ENCODE data around the gene WDR86.

The WDR86 gene

DNA sequence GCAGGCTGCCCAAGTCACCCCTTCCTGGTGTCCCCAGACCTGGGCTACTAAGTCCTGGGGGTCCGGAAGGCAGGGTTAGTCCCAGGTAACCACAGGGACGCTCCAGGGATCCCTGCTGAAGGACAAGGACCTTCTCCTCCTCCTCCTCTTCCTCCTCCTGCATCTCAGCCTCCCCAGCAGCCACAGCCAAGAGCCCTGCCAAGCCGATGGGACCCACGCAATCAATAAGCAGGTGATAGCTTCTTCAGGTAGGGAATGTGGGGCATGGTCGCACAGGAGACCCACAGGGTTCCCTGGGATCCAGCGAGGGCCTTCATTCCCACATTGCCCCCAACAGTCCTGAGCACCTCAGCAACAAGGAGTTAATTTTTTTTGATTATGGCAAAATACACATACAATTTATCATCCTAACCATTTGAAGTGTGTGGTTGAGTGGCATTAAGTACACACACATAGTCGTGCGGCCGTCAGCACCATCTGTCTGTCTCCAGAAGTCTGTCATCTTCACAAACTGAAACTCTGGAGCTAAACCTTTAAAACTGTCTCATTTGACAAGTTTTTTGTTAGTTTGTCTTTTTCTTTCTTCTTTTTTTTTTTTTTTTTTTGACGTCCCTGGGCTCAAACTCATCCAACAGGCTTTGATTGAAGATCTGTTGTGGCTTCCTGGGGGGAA, 18.0 kb upstream of the WDR86 start:
- no peak for DNase-seq (ENCODE audit: low spot score)

DNA sequence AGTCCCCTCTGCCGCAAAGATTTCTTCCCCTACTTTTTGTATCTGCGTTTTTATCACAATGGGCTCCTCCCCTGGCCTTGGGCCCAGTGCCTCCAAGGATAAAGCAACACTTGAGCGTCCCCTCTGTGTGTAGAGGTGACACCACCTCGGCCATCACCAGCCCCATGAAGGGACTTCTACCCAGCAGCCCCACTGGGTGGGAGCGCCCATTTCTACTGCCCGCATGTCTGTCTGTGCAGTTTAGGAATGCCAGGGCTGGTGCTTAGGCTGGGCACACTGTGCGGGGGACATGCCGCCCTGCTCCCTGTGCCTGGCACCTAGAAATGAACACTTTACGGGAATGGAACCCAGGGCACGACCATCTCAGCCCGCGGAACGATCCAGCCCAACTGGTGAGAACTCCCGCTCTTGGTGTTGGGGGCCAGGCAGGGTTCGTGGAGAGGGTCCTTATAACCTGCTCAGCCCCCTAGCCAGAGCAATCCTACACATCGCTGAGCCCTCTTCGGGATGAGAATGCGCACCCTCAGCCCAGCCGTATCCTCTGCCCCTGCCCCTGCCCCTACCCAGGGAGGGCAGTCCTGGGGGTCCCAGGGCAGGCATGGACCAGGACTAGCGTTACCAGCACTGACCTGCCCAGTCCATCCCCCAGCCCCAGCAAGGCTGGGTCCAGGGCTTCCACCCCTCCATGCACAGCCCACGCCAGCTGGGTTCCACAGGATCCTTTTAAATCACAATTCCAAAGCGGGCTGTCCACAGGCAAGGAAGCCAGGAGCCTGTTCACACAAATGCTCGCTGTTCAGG, 17.3 kb upstream of the WDR86 start:
- no peak for DNase-seq (ENCODE audit: low spot score)

DNA sequence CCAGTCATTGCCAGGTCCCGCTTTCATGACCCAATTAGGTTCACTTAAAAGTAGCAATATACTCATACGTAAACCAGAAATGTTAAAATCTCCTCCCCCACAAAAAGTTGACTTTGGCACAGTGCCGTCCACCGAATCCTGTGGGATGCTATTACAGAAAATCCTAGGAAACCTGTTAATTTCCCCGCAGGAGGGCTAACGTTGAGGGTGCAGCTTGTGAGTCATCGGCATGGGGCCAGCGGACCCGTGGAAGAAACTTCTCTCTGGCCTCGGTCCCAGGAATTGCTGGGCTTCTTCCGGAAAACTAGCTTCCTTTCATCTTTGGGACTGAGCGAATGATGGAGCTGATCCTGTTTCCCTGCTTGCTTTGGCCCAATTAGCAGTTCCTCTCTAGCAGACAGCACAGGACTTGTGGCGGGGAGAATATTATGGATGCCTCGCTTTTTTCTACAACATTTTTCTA, 16.6 kb upstream of the WDR86 start:
- DNase-seq (ENCODE audit: low spot score): peak; percentile 63

DNA sequence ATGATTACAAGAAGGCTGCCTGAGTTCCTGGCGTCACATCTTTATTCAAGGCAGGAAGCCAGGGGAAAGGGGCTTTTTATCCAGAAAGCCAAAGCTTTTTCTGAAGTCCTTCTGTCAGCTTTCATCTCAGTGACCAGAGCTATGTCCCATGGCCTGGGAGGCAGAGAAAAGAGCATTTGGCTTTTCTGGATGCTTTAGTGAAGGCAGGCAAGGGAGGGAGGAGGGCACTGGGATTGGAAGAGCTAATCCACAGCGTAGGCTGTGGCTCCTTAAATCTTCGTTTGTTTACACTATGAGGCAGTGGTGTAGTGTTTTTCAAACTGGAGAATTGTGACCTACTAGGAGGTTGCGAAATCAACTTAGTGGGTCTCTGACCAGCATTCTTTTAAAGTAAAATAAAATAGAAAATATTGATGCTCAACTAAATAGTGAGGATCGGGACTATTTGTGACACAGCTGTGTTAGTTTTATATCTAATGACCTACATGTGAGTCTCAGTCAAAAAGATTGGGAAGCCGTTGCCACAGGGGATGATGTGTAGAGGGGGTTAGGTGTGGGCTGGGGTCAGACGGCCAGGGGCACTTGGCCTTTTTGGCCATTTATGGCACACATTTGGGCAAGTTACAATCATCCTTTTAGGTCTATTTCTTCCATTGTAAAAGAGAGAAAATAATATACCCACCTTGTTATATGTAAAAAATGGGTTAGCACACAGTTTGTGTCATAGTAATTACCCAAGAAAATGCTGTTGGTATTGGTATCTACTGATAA, 16.0 kb upstream of the WDR86 start:
- DNase-seq (ENCODE audit: low spot score): peak; percentile 59

GRCh38 chr7:151424799-151425198, 15.0 kb upstream of the WDR86 start:
- DNase-seq (ENCODE audit: low spot score): no peak

DNA sequence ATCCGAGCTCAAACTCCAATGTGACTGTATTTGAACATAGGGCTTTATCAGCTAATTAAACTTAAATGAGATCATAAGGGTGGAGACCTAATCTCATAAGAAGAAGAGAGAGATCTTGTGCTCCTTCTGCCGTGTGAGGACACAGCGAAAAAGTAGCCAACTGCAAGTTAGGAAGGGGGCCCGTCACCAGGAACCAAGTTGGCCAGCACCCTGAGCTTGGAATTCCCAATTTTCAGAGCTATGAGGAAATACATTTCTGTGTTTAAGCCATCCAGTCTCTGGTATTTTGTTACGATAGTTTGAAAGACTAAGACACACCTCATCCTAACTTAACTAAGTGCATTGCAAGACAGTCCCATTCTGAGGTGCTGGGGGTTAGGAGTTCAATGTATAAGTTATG, 14.1 kb upstream of the WDR86 start:
- no peak for DNase-seq (ENCODE audit: low spot score)

GRCh38 chr7:151423226-151423625, 13.4 kb upstream of the WDR86 start:
- no peak for DNase-seq (ENCODE audit: low spot score)

DNA sequence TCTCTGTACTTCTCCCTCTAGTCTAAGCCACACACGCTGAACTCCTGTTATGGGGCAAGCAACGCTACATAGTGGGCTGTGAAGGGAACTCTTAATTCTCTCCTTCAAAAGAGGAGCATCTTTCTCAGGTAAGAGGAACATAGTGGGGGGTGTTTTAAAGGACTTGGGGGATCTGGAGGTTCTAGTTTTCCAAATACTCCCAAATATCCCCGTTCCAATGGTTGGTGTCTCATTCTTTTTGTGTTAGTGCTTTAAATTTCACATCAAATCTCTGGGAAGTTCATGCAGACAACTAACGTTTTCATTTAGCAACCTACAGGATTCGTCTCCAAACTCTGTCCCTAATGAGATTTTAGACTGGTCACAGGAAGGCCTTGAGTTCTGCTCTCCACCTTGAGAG, 12.4 kb upstream of the WDR86 start:
- DNase-seq (ENCODE audit: low spot score): no peak

DNA sequence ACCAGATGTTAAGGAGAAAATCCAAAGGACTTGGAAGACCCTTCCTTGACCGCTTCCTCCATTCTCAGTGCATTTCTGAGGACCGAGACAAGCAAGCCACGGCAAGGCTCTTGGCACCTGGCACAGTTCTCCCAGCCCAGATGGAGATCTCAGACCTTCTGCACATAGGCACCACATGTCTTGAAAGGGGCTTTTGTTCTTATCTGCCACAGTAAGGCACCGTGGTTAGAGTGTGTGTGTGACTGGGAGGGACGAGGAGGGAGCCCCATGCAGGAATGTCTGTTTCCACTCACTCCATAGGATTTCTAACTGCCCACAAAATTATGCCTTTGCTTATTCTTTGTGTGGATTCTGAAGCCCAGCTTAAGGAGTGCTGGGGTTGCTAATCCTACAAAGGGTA, 10.3 kb upstream of the WDR86 start:
- no peak for DNase-seq (ENCODE audit: low spot score)

GRCh38 chr7:151416941-151417315, 7.1 kb upstream of the WDR86 start:
- no peak for DNase-seq (ENCODE audit: low spot score)

DNA sequence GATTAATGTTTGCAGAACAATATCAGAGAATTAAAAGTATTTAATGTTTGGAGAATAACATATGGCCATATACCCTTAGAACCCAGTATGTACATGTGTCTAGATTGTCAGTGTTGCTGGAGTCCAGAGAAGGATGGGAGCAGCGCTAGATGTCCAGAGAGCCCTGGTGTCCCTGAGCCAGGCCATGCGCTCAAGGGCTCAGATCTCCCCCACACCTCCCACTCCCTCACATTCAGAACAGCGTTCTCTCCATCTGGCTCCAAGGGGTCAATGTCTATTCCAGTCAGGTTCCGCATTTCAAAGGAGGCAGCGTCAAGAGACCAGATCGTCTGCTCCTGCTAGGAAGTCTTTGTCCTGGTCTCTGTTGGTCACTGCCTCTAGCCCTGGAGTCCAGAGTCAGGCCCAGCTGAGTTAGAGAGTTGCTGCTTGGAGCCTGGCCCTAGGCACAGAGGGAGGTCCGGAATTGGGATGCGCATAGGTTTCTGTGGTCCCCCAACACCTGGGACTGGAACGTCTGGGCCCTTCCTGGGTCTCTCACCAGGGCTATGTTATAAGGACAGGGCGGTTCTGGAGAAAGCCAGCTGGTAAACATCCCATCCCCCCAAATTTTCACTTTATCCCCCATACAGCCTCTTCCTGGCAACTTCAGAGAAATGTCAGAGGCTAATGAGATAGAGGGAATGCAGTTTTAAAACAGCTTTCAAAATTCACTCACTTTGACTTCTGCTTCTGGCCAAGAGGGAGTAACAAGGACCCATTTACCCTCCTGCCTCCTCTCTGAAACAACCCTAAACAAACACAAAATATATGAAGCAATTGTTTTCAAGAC, 6.5 kb upstream of the WDR86 start:
- no peak for DNase-seq (ENCODE audit: low spot score)

DNA sequence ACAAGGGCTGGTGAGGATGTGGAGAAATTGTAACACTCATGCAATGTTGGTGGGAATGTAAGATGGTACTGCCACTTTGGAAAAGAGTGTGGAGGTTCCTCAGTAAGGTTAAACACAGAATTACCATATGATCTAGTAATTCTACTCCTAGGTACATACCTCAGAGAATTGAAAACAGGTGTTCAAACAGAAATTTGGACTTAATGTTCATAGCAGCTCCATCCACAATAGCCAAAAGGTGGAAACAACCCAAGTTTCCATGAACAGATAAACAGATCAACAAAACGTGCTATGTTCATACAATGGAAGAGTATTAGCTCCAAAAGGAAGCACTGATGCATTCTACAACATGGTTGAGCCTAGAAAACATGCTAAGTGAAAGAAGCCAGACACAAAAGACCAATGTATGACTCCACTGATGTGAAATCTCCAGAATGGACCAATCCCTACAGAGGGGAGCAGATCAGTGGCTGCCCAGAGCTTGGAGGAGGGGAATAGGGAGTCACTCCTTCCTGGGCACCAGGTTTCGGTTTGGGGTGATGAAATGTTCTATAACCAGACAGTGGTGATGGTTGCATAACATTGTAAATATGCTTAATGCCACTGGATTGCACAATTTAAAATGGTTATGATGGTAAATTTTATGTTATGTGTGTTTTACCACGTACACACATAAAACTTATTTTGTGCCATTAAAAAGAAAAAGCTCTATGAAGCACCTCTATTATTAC, 5.7 kb upstream of the WDR86 start:
- DNase-seq (ENCODE audit: low spot score): no peak

GRCh38 chr7:151413241-151413640, 3.4 kb upstream of the WDR86 start:
- DNase-seq (ENCODE audit: low spot score): no peak

GRCh38 chr7:151412318-151412717, 2.5 kb upstream of the WDR86 start:
- no peak for DNase-seq (ENCODE audit: low spot score)

GRCh38 chr7:151411551-151411950, 1.7 kb upstream of the WDR86 start:
- DNase-seq (ENCODE audit: low spot score): no peak

DNA sequence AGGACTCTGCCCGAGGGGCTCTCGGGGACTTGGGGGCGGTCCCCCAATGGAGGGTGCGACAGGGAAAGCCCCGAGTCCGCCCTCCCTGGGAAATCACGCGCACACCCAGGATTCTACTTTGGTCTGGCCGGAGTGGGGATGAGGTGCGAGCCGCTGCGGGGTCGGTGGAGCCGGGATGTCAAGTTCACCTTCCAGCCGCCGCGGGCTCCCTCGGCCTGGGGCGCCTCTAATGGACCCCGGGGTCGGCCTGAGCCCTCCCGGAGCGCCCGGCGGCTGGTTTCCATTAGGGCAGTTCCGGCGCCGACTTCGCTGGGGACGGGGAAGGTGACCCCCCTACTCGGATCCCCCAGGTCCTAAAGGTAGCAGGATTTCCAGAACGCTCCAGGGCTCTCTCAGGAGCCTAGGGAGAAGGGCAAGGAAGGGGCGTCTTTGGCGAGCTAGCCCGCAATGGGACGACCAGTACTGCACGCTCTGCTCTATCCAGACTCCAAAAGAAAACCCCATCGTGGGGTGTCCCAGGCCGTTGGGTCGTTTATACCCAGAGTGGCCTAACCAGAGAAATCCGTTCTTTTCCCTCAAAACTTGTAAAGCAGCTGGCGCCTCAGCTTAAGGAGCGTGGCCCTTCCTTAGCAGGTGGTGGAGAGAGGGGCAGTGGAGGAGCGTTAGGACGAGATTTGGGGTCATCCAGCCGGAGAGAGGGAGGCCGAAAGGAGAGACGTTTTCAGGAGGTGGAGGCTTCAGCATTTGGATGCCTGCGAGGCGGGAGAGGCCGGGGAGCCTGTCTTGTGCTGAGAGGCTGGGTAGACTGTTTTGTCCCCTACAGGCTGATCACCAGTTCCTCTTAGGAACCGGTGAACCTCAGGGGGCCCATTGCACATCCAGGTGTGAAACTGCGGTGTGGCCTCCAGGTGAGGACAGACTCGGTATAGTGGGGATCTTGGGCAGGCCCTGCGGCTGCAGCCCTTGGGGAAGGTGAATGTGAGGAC, 860 bp upstream of the WDR86 start:
- DNase-seq (ENCODE audit: low spot score): no peak

- DNase-seq (ENCODE audit: low spot score): no peak
Measured at GRCh38 chr7:151408839-151409666, 785 bp downstream of the WDR86 start.

- no peak for DNase-seq (ENCODE audit: low spot score)
Measured at GRCh38 chr7:151408498-151408838, 1.4 kb downstream of the WDR86 start.

- no peak for DNase-seq (ENCODE audit: low spot score)
Measured at GRCh38 chr7:151406886-151407583, 2.8 kb downstream of the WDR86 start.

All from AG08395 (cell line).